Heart right ventricle (tissue), 16 donors: ENCODE results near the gene PLCL2. TPM values are rescaled to one million over a fixed set of nuclear protein-coding genes. Genes with fewer than 3 reads are reported as not detected.
A peak's percentile ranks its signal among the peaks of the same experiment; 100 is the strongest.

Source experiments
- ATAC-seq, 8 donors: fragments of 200-7000 bp; cut with Tn5 transposase; one replicate each; pipeline ENCODE4 v1.9.1; 2020; ENCODE audit warnings: mild to moderate bottlenecking in 8 of 8, moderate library complexity in 8 of 8, moderate number of reproducible peaks in 1 of 8
- DNase-seq, 2 donors: peaks; one replicate each; pipeline ENCODE4 v3.0.0-alpha.2; 2020
- H3K27ac ChIP-seq, 10 donors: fragments of 200-600 bp; sonication (generic) in 2 of 10; one replicate each; pipeline versions ENCODE4 v1.5.0 to v1.8.0; 2020 to 2022; ENCODE audit warnings: mild to moderate bottlenecking in 3 of 10
- H3K27me3 ChIP-seq, 7 donors: fragments of 200-600 bp; one replicate each; pipeline ENCODE4 v1.8.0; 2021 to 2022; ENCODE audit warnings: mild to moderate bottlenecking in 2 of 7
- H3K36me3 ChIP-seq, 9 donors: fragments of 200-600 bp; sonication (generic) in 1 of 9; one replicate each; pipeline versions ENCODE4 v1.5.0 to v1.8.0; 2020 to 2022; ENCODE audit warnings: mild to moderate bottlenecking in 2 of 9
- H3K4me1 ChIP-seq, 9 donors: fragments of 200-600 bp; sonication (generic) in 1 of 9; one replicate each; pipeline versions ENCODE4 v1.5.0 to v1.8.0; 2020 to 2022; ENCODE audit warnings: mild to moderate bottlenecking in 4 of 9
- H3K4me3 ChIP-seq, 10 donors: fragments of 200-600 bp; sonication (generic) in 2 of 10; one replicate each; pipeline versions ENCODE4 v1.5.0 to v1.8.0; 2020 to 2022; ENCODE audit warnings: mild to moderate bottlenecking in 7 of 10, moderate library complexity in 2 of 10
- H3K9me3 ChIP-seq, 11 donors: fragments of 200-600 bp in 10 of 11; sonication (generic) in 2 of 11; one replicate each; pipeline versions ENCODE4 v1.5.0 to v1.8.0; 2013 to 2022; ENCODE audit warnings: mild to moderate bottlenecking in 2 of 11, control low read depth in 1 of 11, moderate library complexity in 1 of 11
- CTCF ChIP-seq, 9 donors: fragments of 200-600 bp; sonication (generic) in 2 of 9; IDR thresholded peaks; one replicate each; pipeline versions ENCODE4 v1.5.0 to v1.8.0; 2021 to 2022; ENCODE audit warnings: antibody characterized with exemption in 9 of 9, mild to moderate bottlenecking in 5 of 9, moderate library complexity in 1 of 9
- WGBS, 2 donors: extraction: QIAGEN DNeasy Blood & Tissue Kit; methylation state at CpG; one replicate each; pipeline ENCODE4 v1.1.7; 2013; ENCODE audit warnings: inconsistent platforms in 1 of 2; 5-methylcytosine and 5-hydroxymethylcytosine counted together
- intact Hi-C, 10 donors: fragments of 100-400 bp; cut with DNase I; formaldehyde crosslinking; loops; one replicate each; pipeline versions ENCODE4 v1.11.1 to v1.14.2; 2022
- polyA plus RNA-seq, 2 donors: library from polyadenylated mRNA; stranded (reverse); fragments of 200-250 nt; gene quantifications; one replicate each; pipeline ENCODE4 v1.2.3, GENCODE V29; 2013
- total RNA-seq, 10 donors: library from RNA; stranded (reverse); fragmentation: NEBNext Ultra II Directional in 3 of 10; extraction: Animal tissue kit (Norgen Biotek cat#: 25700) in 3 of 10; gene quantifications; one replicate each; pipeline versions ENCODE4 v1.2.1 to v1.2.4, GENCODE V29; 2021 to 2023
- donor health status: Arrhythmogenic right ventricular cardiomyopathy.
- donor health status: ischemic (EF 13 %, LVEDD 7.1; RV severe dilation, severe dysfunction).
- donor health status: healthy with polysubstance abuse.
- donor health status: DM: no; HTN: yes; CAD: no.
- donor health status: DM: no; HTN: no; CAD: no.
- donor health status: ischemic (EF 25% LVEDD 6.9; RV normal size, moderate dysfunction).
- donor health status: ischemic (EF 25% LVEDD 5.7; RV mildly dilated, moderate dysfunction).
- donor health status: healthy.
- donor health status: DM: yes; HTN: yes; CAD: no.
- donor health status: Ischemic cardiomyopathy.
- donor health status: ischemic (EF 35%, LVEDD 5.7; RV mildly dilated, moderate dysfunction).
- donor health status: nonischemic (EF 11% LVEDD 7.7; RV severe dilation, severe dysfunction).
- donor health status: DM: yes; HTN: yes; CAD: no.
- donor health status: PGD.
- donor health status: ischemic (EF 29% LVEDD 5.4; RV normal size, mild dysfunction).
- donor health status: nonischemic (EF 23%, LVEDD 6.1; RV moderate dilation, normal function).

PLCL2 gene
- total and polyA plus RNA-seq, 12 donors = 8.7 to 79.8 (median 53.0) TPM

DNA sequence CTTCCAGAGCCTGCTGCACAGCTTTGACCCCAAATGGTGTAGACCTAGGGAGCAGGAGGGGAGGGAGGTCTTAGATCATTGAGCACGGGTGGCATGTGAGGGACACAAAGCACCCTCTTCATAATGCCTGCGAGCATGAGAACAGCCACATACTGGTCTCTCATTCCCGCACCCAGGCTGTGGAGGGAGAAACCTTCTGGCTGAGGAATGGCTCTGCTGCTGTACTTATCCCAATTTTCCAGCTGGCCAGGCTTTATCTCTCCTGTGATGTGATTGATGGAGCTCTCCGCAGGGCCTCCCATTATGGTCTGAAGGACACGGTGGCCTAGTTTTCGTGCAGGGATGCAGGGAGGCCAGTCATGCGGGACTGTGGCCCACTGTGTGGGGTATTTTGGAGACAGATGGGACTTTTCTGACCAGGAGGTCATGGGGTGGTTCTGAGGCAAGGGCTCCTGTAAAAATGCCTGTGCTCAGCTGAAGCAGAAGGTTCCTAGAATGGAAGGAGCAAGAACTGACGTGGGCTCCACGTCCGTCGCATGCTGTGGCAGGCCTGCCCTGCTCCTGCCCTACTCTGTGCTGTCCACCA, 251.5 kb downstream of the PLCL2 start:
- peaks cover 0 to 28% (median 6%) of the 10 kb centered on the region in 9 donors for H3K4me1 ChIP-seq
- TF ChIP-seq CTCF (IDR thresholded peaks at IDR 0.05) = no peak
- H3K36me3 ChIP-seq = no peaks in the 10 kb centered on the region
- no peak overlapping the region for H3K4me3 ChIP-seq
- H3K27me3 ChIP-seq = no peaks in the 10 kb centered on the region
- H3K9me3 ChIP-seq = peaks cover 0 to 9% (median 0%) of the 10 kb centered on the region in 11 donors
- intact Hi-C loops = loop anchor here in 1 of 10 donors (5.0 kb wide), 1 partner anchor 254 kb away; the partner anchor contains the start of gene PLCL2
- peak in 1 of 2 donors; percentile 61 for DNase-seq
- peak; percentile 50 to 83 (median 70) for ATAC-seq
- peak overlapping the region; percentile 7 to 83 (median 62) for H3K27ac ChIP-seq
- 39 to 45% methylated on average over 11 of the region's 11 CpGs for WGBS, 2 donors

- intact Hi-C loops = loop anchor here in 1 of 10 donors (5.0 kb wide), 1 partner anchor 255 kb away; the partner anchor contains the start of gene PLCL2
- H3K9me3 ChIP-seq = peaks cover 0 to 9% (median 0%) of the 10 kb centered on the region in 11 donors
- no peak for ATAC-seq
- no peaks in the 10 kb centered on the region for H3K36me3 ChIP-seq
- peaks cover 0 to 31% (median 6%) of the 10 kb centered on the region in 9 donors for H3K4me1 ChIP-seq
- WGBS, 2 donors = 89 to 91% methylated on average over 5 of the region's 5 CpGs
- no peak for DNase-seq
- H3K27me3 ChIP-seq = no peaks in the 10 kb centered on the region
- no peak overlapping the region for H3K4me3 ChIP-seq
- TF ChIP-seq CTCF (IDR thresholded peaks at IDR 0.05) = no peak
- peak overlapping the region in 1 of 10 donors; percentile 71 for H3K27ac ChIP-seq
Observed at GRCh38 chr3:17137321-17137826, 252.6 kb downstream of the PLCL2 start.

DNA sequence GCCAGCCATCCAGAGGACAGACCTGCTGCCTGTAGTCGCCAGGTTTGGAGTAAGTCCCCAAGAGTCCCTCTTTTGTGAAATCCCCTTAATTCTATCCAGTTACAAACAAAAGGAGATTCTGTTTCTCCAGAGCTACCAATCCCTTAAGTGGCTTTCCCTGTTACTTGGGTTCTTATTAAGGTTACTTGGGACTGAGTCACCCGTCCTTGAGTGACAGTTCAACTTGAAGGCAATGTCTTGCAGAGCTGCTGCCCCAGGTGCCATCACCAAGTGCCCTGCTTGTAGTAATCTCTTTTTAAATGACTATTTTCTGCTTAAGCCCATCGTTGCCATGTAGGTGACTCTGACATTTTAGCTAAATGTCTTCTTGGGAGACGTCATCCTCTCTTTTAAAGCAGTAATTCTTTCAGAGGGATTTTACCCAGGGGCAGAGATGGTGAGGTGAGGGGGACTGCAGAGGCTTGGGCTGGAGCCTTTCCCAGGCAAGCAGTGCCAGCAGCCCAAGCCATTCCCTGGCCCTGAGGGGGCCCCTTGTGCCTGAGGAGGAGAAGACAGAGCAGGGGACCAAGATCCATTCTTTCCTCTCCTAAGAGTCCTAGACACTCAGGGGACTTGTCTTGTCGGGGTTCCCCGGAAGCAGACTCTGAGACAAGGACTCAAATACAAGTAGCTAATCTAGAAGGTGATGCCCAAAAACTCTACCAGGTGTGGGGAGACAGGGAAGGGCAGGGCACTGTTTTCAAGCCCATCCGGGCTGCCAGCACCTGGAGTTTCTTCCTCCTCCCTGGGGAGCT, 253.7 kb downstream of the PLCL2 start:
- H3K27ac ChIP-seq = no peak overlapping the region
- no peaks in the 10 kb centered on the region for H3K36me3 ChIP-seq
- DNase-seq (no peak), ATAC-seq (no peak)
- TF ChIP-seq CTCF (IDR thresholded peaks at IDR 0.05) = no peak
- H3K4me3 ChIP-seq = no peak overlapping the region
- peaks cover 0 to 31% (median 6%) of the 10 kb centered on the region in 9 donors for H3K4me1 ChIP-seq
- H3K27me3 ChIP-seq = no peaks in the 10 kb centered on the region
- peaks cover 0 to 9% (median 0%) of the 10 kb centered on the region in 11 donors for H3K9me3 ChIP-seq
- WGBS, 2 donors = 87 to 92% methylated on average over 7 of the region's 7 CpGs
- intact Hi-C loops = loop anchor here in 1 of 10 donors (5.0 kb wide), 1 partner anchor 256 kb away; the partner anchor contains the start of gene PLCL2
